Measurements from ENCODE around the gene C10orf90.

GRCh38 chr10:126423732-126424491 is 246.6 kb downstream of the C10orf90 start:
- TF ChIP-seq EZH2 (IDR thresholded peaks at IDR 0.05; ENCODE audit: low read depth, low read length, severe bottlenecking) (no peak), CTCF (IDR thresholded peaks at IDR 0.05; ENCODE audit: control extremely low read depth in 1 of 3, insufficient read depth in 1 of 3, low read depth in 1 of 3, low read length in 3 of 3) (no peak), POLR2A (IDR thresholded peaks at IDR 0.05; ENCODE audit: control extremely low read depth in 1 of 2, low read depth in 2 of 2, low read length in 2 of 2) (no peak), CTBP2 (IDR thresholded peaks at IDR 0.05; ENCODE audit: borderline replicate concordance, insufficient read depth, insufficient read length, low read length) (no peak), EP300 (IDR thresholded peaks at IDR 0.05; ENCODE audit: borderline replicate concordance in 1 of 2, low read depth in 2 of 2, low read length in 2 of 2) (no peak), SUZ12 (IDR thresholded peaks at IDR 0.05; ENCODE audit: low read length) (no peak), YY1 (IDR thresholded peaks at IDR 0.05; ENCODE audit: low read depth, low read length) (no peak)

Measured in H1 (cell line).